SK-N-MC (cell line): ENCODE data around the gene TAF11.

Source experiments
- EZH2 ChIP-seq: fragments of 200-600 bp; sonication (generic); IDR thresholded peaks from one replicate; pipeline ENCODE4 v1.6.1; 2017; ENCODE audit warnings: antibody characterized with exemption
- POLR2AphosphoS5 ChIP-seq: IDR thresholded peaks from 2 replicates; pipeline ENCODE4 v1.6.1; 2012; ENCODE audit warnings: mild to moderate bottlenecking, low read depth, low read length, borderline replicate concordance

DNA sequence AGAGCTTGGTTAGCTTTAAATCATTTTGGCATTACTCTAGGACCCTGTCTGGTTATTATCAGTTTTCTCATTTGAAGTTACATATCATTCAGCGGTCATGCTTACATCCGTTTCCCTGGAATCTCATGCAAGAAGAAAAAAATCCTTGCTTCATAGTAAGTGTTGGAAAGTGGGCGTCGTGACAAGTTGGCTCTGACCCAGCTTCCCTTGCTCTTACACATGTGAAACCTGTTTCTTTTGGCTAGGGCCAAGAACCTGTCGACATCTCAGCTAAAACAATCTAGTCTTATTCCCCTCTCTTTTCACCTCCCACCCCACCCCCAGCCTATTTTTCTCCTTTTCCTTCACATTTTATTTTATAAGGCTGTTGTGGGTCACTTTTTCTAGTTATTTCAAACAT, 46.7 kb upstream of the TAF11 start:
- no peak for TF ChIP-seq EZH2
- TF ChIP-seq POLR2AphosphoS5, result no peak
